Upper lobe of right lung (tissue), 1 donor: ENCODE data around the gene ADGRG6. TPM values are rescaled to one million over a fixed set of nuclear protein-coding genes. Genes with fewer than 3 reads are reported as not detected.

Experiments
- ATAC-seq: fragments of 200-7000 bp; cut with Tn5 transposase; one replicate; pipeline ENCODE4 v1.9.1; 2020; ENCODE audit warnings: mild to moderate bottlenecking, moderate library complexity
- DNase-seq: peaks from one replicate; pipeline ENCODE4 v3.0.0-alpha.2; 2020
- H3K27ac ChIP-seq: fragments of 200-600 bp; one replicate; pipeline ENCODE4 v1.8.0; 2022
- H3K27me3 ChIP-seq: fragments of 200-600 bp; one replicate; pipeline ENCODE4 v1.8.0; 2022; ENCODE audit warnings: mild to moderate bottlenecking
- H3K36me3 ChIP-seq: fragments of 200-600 bp; one replicate; pipeline ENCODE4 v1.8.0; 2022
- H3K4me1 ChIP-seq: fragments of 200-600 bp; one replicate; pipeline ENCODE4 v1.8.0; 2022
- H3K4me3 ChIP-seq: fragments of 200-600 bp; one replicate; pipeline ENCODE4 v1.8.0; 2022; ENCODE audit warnings: mild to moderate bottlenecking
- H3K9me3 ChIP-seq: fragments of 200-600 bp; one replicate; pipeline ENCODE4 v1.8.0; 2022
- intact Hi-C: fragments of 100-400 bp; cut with DNase I; formaldehyde crosslinking; loops from one replicate; pipeline ENCODE4 v1.11.0; 2022
- total RNA-seq: library from RNA; stranded (reverse); fragmentation: NEBNext Ultra II Directional; extraction: Animal tissue kit (Norgen Biotek cat#: 25700); gene quantifications from one replicate; pipeline ENCODE4 v1.2.1, GENCODE V29; 2021
- TF ChIP-seq, protein P1 (sequence below): fragments of 200-600 bp; IDR thresholded peaks from one replicate; pipeline ENCODE4 v1.8.0; 2022; ENCODE audit warnings: antibody characterized with exemption
- donor health status: DM: no; HTN: yes; CAD: no; lungs with severe emphysema.

ADGRG6 gene
- total RNA-seq, 1 donor from 2014 or later = 47.6 TPM

DNA sequence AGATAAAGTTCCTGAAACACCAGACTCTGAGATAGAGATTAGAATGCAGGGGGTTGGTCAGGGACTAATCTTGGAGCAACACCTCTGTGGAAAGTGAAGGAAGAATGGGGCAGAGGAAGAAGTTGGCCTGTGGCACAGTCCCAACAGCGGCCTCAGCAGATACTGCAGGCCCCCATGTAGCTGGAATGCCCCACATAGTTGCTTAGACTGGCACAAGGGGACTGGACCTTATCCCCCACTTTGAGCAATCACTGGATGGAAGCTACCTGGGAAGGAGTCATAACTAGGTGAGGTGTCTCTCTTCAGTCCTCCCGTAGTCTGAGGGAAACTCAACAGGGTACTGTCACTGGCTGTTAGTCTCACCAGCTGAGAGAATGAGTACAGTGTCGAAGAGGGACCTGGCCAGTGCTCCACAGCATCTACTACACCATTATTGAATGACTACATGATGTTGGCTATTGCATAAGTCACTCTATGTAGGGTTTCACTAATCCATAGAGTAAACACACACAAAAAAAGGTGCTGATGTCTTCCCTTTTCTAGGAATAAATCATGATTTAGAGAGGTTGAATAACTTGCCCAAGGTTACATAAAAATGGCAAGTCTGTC lies 47.5 kb downstream of the ADGRG6 start:
- no peaks in the 10 kb centered on the region for H3K27me3 ChIP-seq
- no peak overlapping the region for H3K4me3 ChIP-seq
- ATAC-seq (no peak), DNase-seq (no peak)
- intact Hi-C loops = no loop called here
- no peaks in the 10 kb centered on the region for H3K4me1 ChIP-seq
- no peaks in the 10 kb centered on the region for H3K9me3 ChIP-seq
- TF ChIP-seq, protein P1, sequence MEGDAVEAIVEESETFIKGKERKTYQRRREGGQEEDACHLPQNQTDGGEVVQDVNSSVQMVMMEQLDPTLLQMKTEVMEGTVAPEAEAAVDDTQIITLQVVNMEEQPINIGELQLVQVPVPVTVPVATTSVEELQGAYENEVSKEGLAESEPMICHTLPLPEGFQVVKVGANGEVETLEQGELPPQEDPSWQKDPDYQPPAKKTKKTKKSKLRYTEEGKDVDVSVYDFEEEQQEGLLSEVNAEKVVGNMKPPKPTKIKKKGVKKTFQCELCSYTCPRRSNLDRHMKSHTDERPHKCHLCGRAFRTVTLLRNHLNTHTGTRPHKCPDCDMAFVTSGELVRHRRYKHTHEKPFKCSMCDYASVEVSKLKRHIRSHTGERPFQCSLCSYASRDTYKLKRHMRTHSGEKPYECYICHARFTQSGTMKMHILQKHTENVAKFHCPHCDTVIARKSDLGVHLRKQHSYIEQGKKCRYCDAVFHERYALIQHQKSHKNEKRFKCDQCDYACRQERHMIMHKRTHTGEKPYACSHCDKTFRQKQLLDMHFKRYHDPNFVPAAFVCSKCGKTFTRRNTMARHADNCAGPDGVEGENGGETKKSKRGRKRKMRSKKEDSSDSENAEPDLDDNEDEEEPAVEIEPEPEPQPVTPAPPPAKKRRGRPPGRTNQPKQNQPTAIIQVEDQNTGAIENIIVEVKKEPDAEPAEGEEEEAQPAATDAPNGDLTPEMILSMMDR = no peak
- H3K27ac ChIP-seq = no peak overlapping the region
- H3K36me3 ChIP-seq = no peaks in the 10 kb centered on the region

DNA sequence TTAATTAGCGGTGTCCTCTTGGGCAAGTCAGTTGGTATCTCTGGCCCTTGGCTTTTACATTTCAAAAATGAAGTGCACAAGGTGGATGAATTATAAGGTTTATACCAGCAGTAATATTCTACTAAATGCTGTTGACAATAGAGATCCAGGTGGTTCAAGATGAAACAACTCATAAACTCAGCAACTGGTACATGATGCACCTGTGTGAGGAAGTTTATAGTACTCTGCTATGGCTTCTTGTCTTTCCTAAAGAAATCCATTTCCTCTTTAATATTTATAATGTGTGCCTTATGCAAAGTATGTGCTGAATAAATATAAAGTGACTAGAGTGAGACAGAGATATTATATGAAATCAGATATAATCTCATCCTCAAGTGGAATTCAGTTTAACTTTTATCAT lies 48.5 kb downstream of the ADGRG6 start:
- Histone ChIP-seq H3K27ac (no peak overlapping the region), H3K4me1 (no peaks in the 10 kb centered on the region), H3K9me3 (no peaks in the 10 kb centered on the region), H3K4me3 (no peak overlapping the region), H3K27me3 (no peaks in the 10 kb centered on the region), H3K36me3 (no peaks in the 10 kb centered on the region)
- DNase-seq = no peak
- TF ChIP-seq, protein P1 = no peak
- intact Hi-C loops = no loop called here
- ATAC-seq = no peak

DNA sequence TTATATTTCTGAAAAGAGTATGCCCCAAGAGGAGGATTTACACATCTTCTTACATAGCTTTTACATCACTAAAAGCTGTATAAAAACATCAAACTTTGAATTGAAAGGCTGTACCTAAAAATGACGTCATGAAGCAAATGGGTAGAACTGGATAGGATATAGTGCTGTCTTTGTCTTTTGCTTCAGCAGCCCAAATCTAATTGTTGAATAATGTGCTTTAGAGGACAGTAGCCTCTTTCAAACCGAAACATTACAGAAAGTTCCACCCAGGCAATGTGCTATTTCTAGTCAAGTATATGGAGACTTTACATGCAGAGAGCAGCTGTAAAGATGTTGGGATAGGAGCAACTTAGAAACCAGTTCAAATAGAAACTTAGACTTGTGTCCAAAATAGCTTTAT lies 51.9 kb downstream of the ADGRG6 start:
- no peaks in the 10 kb centered on the region for H3K27me3 ChIP-seq
- H3K4me3 ChIP-seq = no peak overlapping the region
- no peaks in the 10 kb centered on the region for H3K9me3 ChIP-seq
- DNase-seq (no peak), ATAC-seq (no peak)
- H3K36me3 ChIP-seq = no peaks in the 10 kb centered on the region
- no peaks in the 10 kb centered on the region for H3K4me1 ChIP-seq
- TF ChIP-seq, protein P1 = no peak
- H3K27ac ChIP-seq = no peak overlapping the region
- intact Hi-C loops = no loop called here

DNA sequence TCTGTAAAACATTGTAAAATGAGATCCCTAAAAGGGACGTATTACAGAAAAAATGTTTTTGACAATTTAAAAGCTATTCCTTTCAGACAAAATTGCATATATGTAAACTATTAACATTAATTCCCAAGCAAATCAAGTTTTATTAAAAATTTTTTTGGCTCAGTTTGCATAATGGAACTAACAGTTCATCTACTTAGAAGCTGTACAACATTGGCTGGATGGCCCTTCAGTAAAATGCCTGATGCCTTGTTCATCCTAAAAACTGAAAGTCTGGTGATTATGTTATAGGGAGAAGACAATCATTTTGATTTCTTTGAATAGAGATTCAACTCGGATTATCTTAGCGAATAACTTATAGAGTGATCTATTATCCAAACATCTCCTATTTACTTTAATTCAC lies 52.8 kb downstream of the ADGRG6 start:
- Histone ChIP-seq H3K36me3 (no peaks in the 10 kb centered on the region), H3K9me3 (no peaks in the 10 kb centered on the region), H3K4me1 (no peaks in the 10 kb centered on the region), H3K27me3 (no peaks in the 10 kb centered on the region), H3K4me3 (no peak overlapping the region), H3K27ac (no peak overlapping the region)
- TF ChIP-seq, protein P1 = no peak
- intact Hi-C loops = no loop called here
- DNase-seq = no peak
- ATAC-seq = no peak

DNA sequence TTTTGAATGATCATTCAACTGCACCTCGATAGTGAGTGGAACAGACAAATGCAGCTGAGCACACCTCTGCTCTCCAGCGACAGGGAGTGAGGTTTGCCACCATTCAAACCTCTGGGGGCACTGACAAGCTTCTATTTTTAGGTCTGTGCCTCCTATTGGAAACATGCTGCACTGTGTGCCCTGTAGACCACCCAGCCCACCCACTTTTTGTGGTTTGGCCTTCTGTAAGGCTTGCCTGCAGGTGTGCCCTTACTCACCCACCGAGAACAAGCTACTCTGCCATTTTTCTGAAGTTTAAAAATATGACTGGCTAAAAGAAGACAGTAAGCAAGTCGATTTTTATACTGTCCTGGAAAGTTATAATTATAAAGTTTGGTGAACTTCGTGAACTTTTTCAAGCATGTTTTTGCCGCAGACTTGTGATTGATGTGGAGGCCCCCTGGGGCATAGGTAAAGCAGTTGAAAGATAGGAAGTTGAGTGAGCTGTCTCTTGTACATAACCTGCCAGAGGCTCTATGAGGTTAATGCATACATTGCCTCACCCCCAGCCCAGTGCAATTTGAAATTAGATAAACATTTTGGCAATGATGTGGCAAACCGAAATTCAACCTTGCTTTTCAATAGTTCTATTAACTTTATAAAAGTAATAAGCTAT lies 53.8 kb downstream of the ADGRG6 start:
- TF ChIP-seq, protein P1 = no peak
- H3K4me1 ChIP-seq = no peaks in the 10 kb centered on the region
- no peaks in the 10 kb centered on the region for H3K36me3 ChIP-seq
- H3K27ac ChIP-seq = no peak overlapping the region
- ATAC-seq = no peak
- intact Hi-C loops = no loop called here
- H3K9me3 ChIP-seq = no peaks in the 10 kb centered on the region
- no peak for DNase-seq
- no peaks in the 10 kb centered on the region for H3K27me3 ChIP-seq
- no peak overlapping the region for H3K4me3 ChIP-seq
